HG03095 (cell line): ENCODE data around the gene CAMK1D.

Experiments used
- ATAC-seq: cut with Tn5 transposase; IDR thresholded peaks from one replicate; pipeline ENCODE4 v1.9.1; 2021; ENCODE audit warnings: moderate library complexity; ENCODE audit not compliant: unreplicated experiment

Gene CAMK1D

GRCh38 chr10:12397941-12398340, 48.6 kb downstream of the CAMK1D start:
- no peak for ATAC-seq

DNA sequence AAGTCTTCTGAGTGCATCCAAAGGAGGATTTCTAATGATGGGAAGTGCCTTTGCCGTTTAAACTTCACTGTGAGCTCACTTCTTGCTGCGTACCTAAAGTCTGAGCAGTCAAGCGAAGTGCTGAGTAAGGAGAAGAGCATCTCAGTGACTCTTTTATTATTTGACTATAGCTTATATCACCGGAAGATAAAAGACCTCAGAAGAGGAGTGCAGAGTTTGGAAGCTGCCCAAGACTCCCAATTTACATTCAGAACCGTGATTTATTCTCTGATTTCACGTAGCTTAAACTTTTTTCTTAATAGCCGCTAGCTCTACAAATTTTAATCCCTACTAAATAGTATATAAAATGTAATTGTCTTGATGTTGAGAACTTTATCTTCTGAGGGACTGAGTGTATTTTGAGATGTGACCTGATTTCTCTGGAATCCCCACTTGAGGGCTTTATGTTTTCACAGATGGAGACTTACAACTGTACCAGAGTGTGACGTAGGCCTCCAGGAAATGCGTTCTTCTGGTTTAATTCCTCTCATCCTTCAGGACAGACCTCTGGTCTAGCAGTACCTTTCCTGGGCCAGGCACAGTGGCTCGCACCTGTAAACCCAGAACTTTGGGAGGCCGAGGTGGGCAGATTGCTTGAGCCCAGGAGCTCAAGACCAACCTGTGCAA, 51.1 kb downstream of the CAMK1D start:
- ATAC-seq = no peak

DNA sequence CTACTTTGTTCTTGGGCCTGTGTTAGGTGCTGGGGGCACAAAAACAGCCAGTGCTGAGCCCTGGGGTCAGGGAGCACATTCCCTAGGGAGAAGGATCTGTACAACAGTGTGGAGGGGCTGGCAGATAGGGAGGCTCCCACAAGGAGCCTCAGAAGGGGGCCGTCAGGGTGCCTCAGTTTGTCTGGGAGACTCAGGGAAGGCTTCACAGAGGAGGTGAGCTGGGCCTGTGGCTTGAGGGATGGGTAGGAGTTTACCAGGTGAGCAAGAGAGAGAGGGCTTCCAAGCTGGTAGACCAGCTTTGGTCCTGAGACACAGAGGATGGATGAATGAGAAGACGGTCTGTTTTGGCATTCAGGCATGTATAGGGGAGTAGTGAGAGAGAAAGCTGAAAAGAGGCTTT, 52.1 kb downstream of the CAMK1D start:
- no peak for ATAC-seq

DNA sequence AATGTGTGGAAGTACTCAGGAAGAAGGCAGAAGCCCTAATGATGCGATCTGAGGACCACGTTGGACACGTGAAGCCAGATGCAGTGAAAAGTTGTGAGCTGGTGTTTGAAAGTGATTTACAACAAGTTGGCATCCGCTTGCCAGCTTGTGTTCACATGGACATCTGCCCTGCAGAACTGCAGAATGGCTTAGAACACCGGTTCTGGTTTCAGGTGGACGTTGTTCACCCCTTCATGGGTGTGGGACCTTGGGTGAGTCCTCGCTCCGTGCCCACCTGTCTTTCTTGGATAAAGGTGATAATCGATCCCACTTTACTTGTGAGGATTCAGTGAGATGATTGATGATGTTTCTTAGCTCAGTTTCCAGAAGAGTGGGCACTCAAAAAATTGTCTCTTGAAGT, 53.8 kb downstream of the CAMK1D start:
- ATAC-seq = no peak

DNA sequence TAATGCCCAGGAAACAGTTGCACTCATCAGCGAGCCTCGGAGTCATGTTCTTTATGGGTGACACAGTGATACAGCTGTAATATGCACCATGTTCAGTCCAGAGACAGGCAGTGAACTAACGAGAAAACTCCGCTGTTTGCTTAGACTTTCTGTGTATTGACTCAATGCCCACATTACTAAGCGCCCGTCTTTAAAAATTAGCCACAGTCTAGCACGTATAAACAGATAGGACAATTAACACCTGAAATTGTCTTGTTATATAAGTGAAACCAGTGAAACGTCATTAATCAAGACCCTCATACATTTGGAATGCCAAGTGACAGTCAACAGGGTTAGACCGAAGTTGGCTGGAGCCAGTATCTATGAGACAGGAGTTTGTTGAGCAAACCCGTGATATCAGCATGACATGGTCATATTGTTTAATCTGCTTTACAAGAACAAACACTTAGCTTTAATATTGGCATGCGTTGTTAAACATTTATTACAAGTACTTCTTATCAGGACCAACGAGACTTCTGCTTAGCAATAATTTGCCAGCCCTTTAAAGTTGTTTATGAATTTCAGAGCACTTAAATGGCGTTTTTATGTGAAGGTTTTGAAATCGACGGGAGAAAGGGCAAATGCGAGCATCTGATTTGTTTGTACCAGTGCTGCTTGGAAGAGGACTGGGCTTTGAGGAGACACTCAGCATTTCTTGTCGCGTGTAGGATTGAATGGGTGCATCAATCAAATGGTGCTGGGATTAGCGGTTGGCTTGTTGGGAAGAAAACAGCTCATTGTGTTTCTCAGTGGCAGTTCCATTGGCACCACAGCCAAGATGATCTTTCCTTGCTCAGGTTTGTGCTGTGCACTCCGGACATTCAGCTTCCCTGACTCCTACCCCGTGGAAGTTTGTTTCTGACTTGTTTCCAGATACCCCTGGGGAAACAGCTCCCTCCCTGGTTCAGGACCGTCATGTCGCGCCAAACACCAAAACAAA, 56.3 kb downstream of the CAMK1D start:
- no peak for ATAC-seq

GRCh38 chr10:12406764-12407400, 57.5 kb downstream of the CAMK1D start:
- ATAC-seq = no peak

DNA sequence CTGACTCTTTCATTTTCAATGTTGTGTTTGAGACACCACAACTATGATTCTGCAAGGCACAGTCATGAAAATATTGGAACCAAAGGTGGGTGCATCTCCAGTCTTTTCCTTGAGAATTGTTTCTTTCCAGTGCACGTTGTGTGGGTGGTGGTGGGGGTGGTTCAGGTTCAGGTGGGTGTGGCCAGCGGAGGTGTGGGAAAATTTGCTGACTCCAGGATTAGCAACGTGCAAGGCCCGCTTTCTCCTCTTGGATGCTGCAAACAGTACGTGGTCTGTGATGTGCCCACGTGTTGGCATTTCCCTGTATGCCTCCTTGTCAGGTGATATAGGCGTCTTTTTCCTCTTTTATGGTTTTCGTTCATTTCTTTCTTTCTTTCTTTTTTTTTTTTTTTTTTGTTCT, 59.1 kb downstream of the CAMK1D start:
- ATAC-seq = no peak

- no peak for ATAC-seq
Observed at GRCh38 chr10:12409161-12409560, 59.8 kb downstream of the CAMK1D start.

DNA sequence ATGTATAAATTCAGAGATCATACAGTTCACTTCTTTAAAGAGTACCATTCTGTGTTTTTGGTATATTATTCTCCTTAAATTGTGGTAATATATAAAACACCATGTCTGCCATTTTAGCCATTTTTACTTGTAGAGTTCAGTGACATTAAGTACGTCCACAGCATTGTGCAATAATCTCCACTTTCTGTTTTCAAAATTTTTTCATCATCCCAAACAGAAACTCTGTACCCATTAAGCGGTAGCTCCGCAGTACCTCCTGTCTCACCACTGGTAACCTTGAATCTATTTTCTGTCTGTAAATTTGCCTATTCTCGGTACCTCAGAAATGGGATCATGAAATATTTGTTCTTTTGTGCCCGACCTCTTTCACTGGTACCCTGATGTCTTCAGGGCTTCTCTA, 60.3 kb downstream of the CAMK1D start:
- no peak for ATAC-seq

DNA sequence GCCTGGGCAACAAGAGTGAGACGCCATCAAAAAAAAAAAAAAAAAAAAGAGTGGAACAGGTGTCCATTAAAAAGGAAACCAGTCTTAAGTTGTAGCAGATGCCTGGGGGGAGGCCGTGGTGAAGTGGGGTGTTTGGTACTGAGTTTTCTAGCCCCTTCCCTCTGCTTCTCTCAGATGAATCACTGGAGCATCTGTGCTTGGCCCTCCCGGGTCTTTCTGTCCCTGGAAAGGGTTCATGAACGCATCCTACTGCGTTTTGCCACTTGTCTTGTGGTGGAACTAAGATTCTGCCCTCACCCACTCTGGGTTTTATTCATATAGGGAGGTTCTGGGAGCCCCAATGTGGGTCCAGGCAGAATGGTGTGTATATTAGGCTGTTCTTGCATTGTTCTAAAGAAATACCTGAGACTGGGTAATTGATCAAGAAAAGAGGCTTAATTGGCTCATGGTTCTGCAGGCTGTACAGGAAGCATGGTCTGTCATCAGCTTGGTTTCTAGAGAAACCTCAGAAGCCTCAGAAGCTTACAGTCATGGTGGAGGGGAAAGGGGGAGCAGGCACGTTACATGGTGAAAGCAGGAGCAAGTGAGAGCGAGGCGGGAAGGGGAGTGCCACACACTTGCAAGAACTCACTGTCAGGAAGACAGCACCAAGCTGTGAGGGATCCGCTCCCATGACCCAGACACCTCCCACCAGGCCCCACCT, 63.5 kb downstream of the CAMK1D start:
- no peak for ATAC-seq

DNA sequence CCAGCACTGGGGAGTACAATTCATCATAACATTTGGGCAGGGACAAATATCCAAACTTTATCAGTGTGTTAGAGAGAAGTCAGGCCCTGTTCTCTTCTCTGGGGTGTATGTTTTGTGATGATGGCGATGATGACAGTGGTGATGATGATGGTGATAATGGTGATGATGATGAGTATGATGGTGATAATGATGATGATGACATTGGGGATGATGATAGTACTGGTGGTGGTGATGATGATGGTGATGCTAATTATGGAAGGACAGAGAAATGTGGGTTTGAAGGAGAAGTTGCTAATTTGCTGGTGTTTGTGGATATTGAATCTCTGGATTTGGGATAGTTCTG, 64.0 kb downstream of the CAMK1D start:
- ATAC-seq = no peak

GRCh38 chr10:12414278-12414989, 65.1 kb downstream of the CAMK1D start:
- no peak for ATAC-seq

- no peak for ATAC-seq
Observed at GRCh38 chr10:12416344-12417050, 67.2 kb downstream of the CAMK1D start.

DNA sequence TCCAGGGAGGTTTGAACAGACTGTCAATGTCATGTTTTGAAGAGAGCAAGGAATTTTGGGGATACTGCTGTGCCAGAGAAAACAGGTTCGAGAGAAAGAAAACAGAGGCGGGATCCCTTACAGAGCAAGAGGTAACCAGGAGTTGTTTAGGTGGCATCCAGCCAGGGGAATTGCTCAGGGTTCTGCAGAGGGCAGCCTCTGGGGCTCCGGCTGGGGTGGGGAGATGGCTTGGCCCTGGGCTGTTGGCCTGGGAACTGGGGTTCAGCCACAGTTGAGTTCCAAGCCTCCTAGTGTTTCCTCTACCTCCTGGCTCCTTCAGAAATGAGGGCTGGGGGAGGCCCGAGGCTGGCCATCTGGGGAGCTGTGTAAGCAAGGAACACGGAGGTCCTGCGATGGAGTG, 68.0 kb downstream of the CAMK1D start:
- ATAC-seq = no peak

DNA sequence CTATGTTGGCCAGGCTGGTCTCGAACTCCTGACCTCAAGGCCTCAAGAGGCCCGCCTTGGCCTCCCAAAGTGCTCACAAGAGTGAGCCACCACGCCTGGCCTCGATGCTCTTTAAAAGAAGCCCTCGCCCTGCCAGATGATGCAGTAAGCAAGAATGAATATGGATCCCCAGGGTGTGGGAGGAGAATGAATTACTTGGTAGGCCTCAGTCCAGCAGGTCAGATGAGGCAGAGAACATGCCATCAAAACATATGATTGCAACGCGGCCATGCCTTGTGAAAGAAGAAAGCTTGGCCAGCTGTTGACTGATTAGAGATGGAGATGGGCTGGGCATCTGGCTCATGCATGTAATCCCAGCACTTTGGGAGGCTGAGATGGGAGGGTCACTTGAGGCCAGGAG, 68.7 kb downstream of the CAMK1D start:
- ATAC-seq = no peak

DNA sequence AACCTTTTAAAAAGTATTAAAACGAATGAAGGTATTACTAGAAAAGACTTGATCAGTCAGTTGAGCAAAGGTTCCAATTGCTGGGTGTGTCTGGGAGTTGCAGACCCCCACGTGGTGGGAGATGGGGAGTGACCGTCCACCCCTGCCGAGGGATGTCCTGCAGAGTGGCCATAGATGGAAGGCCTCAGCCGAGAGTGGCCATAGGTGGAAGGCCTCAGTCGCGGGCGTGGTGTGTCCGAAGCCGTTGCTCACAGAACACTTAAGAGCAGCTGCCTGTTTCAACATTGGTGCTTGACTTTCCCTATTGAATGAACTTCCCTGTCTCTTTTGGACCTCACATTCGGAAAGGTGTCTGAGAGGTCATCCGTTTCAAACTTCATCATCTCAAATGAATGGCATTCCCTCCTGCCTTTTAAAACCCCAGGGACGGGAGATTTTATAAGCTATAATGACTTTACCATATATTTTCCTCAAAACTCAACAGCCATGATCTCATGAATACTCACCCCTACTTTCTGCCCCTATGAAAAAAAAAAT, 69.4 kb downstream of the CAMK1D start:
- ATAC-seq = no peak

DNA sequence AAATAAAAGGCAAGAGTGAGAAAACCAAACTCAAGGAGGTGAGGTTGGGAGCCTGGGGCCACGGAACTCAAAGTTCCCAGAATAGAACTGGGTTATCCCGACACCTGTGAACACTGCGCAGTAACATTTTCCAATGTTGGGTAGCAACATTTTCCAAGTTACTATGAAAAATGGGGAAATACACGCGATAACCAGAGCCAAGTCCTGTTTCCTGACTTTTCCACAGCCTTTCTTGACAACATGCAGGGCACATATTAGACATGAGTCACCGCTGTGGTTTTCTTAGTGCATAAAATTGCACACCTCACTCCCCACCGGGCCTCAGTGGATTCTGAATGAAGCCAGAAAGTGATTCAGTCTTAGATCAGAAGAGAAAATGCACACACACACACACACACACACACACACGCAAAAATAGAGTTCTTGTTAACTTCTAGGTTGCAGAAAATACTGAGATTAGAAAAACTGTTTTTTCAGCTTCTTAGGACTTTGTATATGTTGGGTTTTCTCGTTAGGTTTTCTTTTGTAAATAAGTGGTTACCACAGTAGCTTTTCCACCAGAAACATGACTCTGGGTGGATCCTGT, 70.0 kb downstream of the CAMK1D start:
- ATAC-seq = no peak

GRCh38 chr10:12420530-12421120, 71.3 kb downstream of the CAMK1D start:
- no peak for ATAC-seq

- ATAC-seq = no peak
Observed at GRCh38 chr10:12422189-12422588, 72.8 kb downstream of the CAMK1D start.
